Muscle of back (tissue), 13 donors: ENCODE measurements around the gene FOXI1. TPM values are rescaled to one million over a fixed set of nuclear protein-coding genes. Genes with fewer than 3 reads are reported as not detected.

ENCODE experiments used
- DNase-seq, 3 donors: peaks; one replicate each; pipeline versions ENCODE4 v3.0.0 to v3.0.0-alpha.2; 2013
- long read RNA-seq, 9 donors: transcript quantifications; one replicate each; lab custom pipeline, GENCODE V29; 2026
- polyA plus RNA-seq, 10 donors: library from polyadenylated mRNA; unstranded; fragments of 120-200 nt; gene quantifications; one replicate each; pipeline ENCODE4 v1.2.1, GENCODE V29; 2013; ENCODE audit not compliant: insufficient read length in 10 of 10

FOXI1 gene
- polyA plus RNA-seq = not detected
- long read RNA-seq, donor 1 = 0 reads
- long read RNA-seq, donor 2 = 0 reads
- long read RNA-seq, donor 3 = 0 reads
- long read RNA-seq, donor 4 = 0 reads
- long read RNA-seq, donor 5 = 0 reads
- long read RNA-seq, donor 6 = 0 reads
- long read RNA-seq, donor 7 = 0 reads
- long read RNA-seq, donor 8 = 0 reads
- long read RNA-seq, donor 9 = 0 reads

- DNase-seq = no peak
Measured at GRCh38 chr5:170105642-170106611, at the start of gene FOXI1. Gene FOXI1, plus strand, starts transcription at chr5:170105897. Its CDS starts 61 bp downstream, at chr5:170105958.

DNA sequence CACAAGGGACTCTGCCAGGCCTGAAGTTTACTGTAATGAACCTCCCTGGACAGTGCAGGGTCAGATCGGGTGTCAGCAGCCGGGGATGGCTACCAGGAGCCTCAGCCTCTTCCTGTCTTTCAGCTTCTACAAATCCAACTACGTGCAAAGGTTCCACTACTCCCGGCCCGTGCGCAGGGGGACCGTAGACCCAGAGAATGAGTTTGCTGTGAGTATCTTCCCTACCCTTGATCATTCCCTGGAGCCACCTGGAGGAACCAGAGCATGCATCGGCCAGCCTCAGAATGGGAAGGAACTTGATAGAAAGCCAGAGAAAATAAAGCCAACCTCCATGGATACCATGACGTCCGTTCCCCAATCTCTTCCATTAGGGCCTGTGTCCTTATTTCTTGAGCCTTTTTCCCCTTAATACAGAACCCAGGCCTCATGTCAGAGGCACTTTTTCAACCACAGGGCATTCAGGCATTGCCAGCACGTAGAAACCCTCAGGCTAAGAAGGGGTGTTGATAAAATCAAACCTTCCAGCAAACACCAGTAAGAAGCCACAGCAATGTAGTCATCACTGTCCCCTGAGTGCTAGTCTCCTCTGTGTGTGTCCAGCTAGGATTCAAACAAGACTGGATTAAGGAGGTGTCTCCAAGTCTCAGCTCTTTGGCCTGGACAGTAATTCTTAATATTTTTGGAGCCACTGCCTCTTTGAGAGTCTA, 49.0 kb upstream of the FOXI1 start:
- DNase-seq = no peak

- no peak for DNase-seq
Measured at GRCh38 chr5:170057311-170057710, 48.4 kb upstream of the FOXI1 start.

GRCh38 chr5:170059221-170059620, 46.5 kb upstream of the FOXI1 start:
- no peak for DNase-seq

- DNase-seq = no peak
Measured at GRCh38 chr5:170067152-170067551, 38.5 kb upstream of the FOXI1 start.

- DNase-seq = no peak
Measured at GRCh38 chr5:170067574-170068170, 38.0 kb upstream of the FOXI1 start.

GRCh38 chr5:170069512-170069911, 36.2 kb upstream of the FOXI1 start:
- no peak for DNase-seq

GRCh38 chr5:170070556-170071412, 34.9 kb upstream of the FOXI1 start:
- DNase-seq = peak; percentile 27 to 68 (median 48)

DNA sequence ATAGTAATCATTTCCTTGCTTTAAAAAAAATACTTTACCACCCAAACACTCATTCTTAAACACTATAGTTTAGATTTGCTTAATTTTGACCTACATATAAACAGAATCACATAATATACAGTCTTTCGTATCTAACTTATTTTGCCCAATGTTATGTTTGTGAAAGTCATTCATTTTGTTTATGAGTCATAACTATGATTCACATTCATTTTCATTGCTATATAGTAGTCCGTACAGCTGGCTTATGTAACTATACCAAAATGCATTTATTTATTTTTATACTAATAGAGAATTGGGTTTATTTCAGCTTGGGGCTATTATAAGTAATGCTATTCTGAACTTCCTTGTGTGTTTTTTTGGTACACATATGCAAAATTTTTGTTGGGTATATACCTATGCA, 33.9 kb upstream of the FOXI1 start:
- no peak for DNase-seq

DNA sequence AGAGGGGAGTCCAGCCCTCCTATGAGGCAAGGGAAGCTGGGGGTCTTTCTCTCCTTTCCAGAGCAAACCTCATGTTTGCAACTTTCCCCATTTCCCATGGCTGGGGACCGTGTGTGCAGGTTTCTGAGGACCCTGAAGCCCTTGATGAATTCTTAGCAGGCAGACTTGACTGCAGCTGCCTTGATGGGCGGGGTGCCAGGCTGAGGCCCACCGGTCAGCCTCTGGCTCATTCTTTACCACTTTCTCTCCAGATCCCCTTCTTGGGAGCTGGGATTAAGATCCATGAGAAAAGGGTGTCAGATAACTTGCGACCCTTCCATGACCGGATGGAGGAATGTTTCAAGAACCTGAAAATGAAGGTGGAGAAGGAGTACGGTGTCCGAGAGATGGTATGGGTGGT, 30.0 kb upstream of the FOXI1 start:
- peak in 1 of 3 donors; percentile 45 for DNase-seq

GRCh38 chr5:170076211-170076610, 29.5 kb upstream of the FOXI1 start:
- no peak for DNase-seq

DNA sequence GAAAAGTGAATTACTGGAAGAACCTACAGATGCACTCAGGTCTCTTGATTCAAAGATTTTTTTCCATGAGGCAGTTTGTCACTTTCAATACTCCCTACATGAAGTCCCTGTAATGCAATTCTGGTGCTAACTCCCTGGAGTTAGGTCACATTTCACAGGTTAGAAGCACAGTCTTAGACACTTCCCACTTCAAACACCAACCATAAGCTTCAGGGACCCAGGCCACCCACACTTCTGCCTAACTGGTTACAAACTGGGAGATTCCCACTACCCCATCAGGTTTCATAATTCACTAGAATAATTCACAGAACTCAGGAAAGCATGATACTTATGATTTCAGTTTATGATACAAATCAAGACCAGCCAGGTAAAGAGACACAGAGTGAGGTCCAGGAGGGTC, 29.0 kb upstream of the FOXI1 start:
- no peak for DNase-seq

GRCh38 chr5:170077526-170077925, 28.2 kb upstream of the FOXI1 start:
- no peak for DNase-seq

DNA sequence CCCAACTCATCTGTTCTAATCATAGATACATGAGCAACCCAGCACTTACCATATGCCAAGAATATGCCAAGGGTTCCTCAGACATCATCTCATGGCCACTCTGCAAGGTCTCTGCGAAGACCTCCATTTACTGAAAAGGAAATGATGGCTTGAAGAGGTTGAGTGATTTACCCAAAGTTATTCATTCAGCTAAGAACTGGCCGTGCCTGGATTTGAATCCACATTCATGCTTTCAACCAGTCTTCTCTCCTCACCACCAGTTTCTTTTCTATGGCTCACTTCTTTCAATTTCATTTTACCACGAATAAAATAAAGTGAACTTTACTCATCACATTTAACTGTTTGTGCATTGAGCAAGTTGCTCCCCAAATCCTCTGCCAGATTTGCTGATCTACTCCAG, 27.2 kb upstream of the FOXI1 start:
- DNase-seq = no peak

DNA sequence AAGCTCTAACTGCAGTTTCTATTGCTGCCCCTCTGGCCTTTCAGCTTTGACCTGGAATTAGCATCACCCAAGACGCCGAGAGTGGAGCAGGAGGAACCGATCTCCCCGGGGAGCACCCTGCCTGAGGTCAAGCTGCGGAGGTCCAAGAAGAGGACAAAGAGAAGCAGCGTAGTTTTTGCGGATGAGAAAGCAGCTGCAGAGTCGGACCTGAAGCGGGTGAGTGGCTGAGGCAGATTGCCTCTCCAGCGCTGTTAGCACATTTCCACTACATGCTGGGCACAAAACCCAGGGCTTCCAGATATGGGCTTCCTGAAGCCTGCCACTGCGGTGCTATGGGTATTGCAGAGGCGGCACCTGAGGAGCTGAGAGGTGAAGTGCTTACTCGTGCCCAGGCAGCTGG, 26.8 kb upstream of the FOXI1 start:
- no peak for DNase-seq

DNA sequence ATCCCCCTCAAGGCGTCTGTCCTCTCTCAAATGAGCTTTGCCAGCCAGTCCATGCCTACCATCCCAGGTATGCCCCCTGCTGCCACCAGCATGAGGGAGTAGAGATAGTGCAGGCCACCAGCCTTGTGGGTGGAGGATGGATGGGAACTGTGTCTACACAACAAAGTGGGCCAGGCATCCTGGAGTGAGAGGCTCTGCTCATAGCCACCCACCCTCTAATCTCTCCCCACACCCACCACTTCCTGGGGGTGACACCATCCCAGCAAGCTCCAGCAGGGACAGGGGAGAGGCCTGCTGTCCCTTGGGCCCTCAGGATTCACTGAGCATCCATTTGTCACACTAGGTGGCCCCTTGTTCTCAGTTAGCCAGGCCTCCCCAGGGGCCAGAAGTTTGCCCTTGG, 25.5 kb upstream of the FOXI1 start:
- DNase-seq = no peak

GRCh38 chr5:170080786-170081445, 24.8 kb upstream of the FOXI1 start:
- no peak for DNase-seq

- DNase-seq = no peak
Measured at GRCh38 chr5:170081616-170082015, 24.1 kb upstream of the FOXI1 start.

GRCh38 chr5:170082701-170083100, 23.0 kb upstream of the FOXI1 start:
- no peak for DNase-seq

DNA sequence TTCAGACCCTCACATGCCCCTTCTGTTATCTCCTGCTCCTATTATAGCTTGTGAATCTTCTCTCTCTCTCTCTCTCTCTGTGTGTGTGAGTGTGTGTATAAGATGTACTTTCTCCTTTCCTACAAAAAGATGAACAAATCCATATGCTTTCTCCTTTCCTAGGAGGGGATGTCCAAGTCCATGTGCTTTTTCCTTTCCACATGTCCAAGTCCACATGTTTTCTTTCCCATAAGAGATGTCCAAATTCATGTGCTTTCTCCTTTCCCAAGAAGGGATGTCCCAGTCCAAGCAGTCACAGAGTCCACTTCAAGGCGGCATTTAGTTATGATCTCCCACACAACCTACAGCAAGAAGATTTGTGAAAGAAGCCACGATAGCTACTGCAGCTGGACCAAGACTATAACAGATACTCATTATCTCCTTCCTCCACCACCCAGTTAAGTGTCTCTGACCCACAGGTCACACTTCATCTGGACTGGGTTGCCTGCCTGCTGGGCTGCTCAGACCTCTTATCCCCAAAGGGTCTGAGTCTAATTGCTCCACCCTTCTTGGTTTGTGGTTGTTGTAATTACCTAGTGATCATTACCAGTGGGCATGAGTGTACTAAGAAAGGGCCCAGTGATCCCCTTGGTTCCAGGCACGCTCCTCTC, 18.4 kb upstream of the FOXI1 start:
- no peak for DNase-seq
